Endodermal cell (in vitro differentiated cells): ENCODE data around the gene CFAP46. TPM values are rescaled to one million over a fixed set of nuclear protein-coding genes. Genes with fewer than 3 reads are reported as not detected.

Experiments used
- DNase-seq: peaks from one replicate; pipeline ENCODE4 v3.0.0-alpha.2; 2017
- H3K27ac ChIP-seq: 2 replicates; pipeline ENCODE4 v1.5.1; 2013; ENCODE audit warnings: mild to moderate bottlenecking, low read depth, low read length, moderate library complexity
- H3K27me3 ChIP-seq: 2 replicates; pipeline ENCODE4 v1.6.1; 2013; ENCODE audit warnings: mild to moderate bottlenecking, low read length, moderate library complexity; ENCODE audit not compliant: insufficient read depth, control insufficient read depth, poor library complexity, severe bottlenecking
- H3K36me3 ChIP-seq: 2 replicates; pipeline ENCODE4 v1.7.0; 2013; ENCODE audit warnings: mild to moderate bottlenecking, low read length, moderate library complexity; ENCODE audit not compliant: control insufficient read depth, insufficient read depth
- H3K4me1 ChIP-seq: one replicate; pipeline ENCODE4 v1.7.0; 2013; ENCODE audit warnings: low read length; ENCODE audit not compliant: control insufficient read depth, insufficient read depth
- H3K4me3 ChIP-seq: 2 replicates; pipeline ENCODE4 v1.5.1; 2013; ENCODE audit warnings: mild to moderate bottlenecking, low read length, moderate library complexity
- H3K9ac ChIP-seq: 2 replicates; pipeline ENCODE4 v1.6.1; 2013; ENCODE audit warnings: mild to moderate bottlenecking, low read length, moderate library complexity; ENCODE audit not compliant: poor library complexity, severe bottlenecking; ENCODE audit errors: extremely low read depth
- H3K9me3 ChIP-seq: 2 replicates; pipeline ENCODE4 v1.6.1; 2013; ENCODE audit warnings: mild to moderate bottlenecking, low read length, moderate library complexity; ENCODE audit not compliant: control insufficient read depth
- H3K27ac Mint-ChIP-seq: 2 replicates; pipeline ENCODE4 v1.8.0; 2020; ENCODE audit warnings: mixed read lengths
- H3K27me3 Mint-ChIP-seq: 2 replicates; pipeline ENCODE4 v1.8.0; 2021; ENCODE audit warnings: mild to moderate bottlenecking, mixed read lengths; ENCODE audit not compliant: insufficient read depth
- H3K36me3 Mint-ChIP-seq: 2 replicates; pipeline ENCODE4 v1.8.0; 2020; ENCODE audit warnings: low read depth, mixed read lengths
- H3K4me1 Mint-ChIP-seq: 2 replicates; pipeline ENCODE4 v1.8.0; 2020; ENCODE audit warnings: mixed read lengths
- H3K4me3 Mint-ChIP-seq: 2 replicates; pipeline ENCODE4 v1.8.0; 2020; ENCODE audit warnings: mild to moderate bottlenecking, moderate library complexity, mixed read lengths
- H3K9me3 Mint-ChIP-seq: 2 replicates; pipeline ENCODE4 v1.8.0; 2020; ENCODE audit warnings: mild to moderate bottlenecking, mixed read lengths
- WGBS, 2 experiments: methylation state at CpG; one replicate each; pipeline versions ENCODE4 v1.1.5 to v1.1.7; 2013; ENCODE audit warnings: missing lambda C conversion rate in 2 of 2, mixed read lengths in 1 of 2; ENCODE audit not compliant: insufficient coverage in 1 of 2, insufficient read length in 1 of 2; 5-methylcytosine and 5-hydroxymethylcytosine counted together
- total RNA-seq, 2 donors: library from RNA; stranded (reverse); fragmentation: NEBNext Ultra II Directional in 1 of 2; extraction: Animal tissue kit (Norgen Biotek cat#: 25700) in 1 of 2; gene quantifications; 2 replicates in 1 of 2; 3 replicates in 1 of 2; pipeline ENCODE4 v1.2.1, GENCODE V29; 2021
- TF ChIP-seq, protein P1 (sequence below): fragments of 200-600 bp; sonication (generic); conservative IDR thresholded peaks from 2 replicates; pipeline ENCODE4 v1.5.0; 2021; ENCODE audit warnings: antibody characterized with exemption, mild to moderate bottlenecking

The CFAP46 gene
- total RNA-seq, 2 donors from 2014 or later = 9.9 to 10.5 TPM

DNA sequence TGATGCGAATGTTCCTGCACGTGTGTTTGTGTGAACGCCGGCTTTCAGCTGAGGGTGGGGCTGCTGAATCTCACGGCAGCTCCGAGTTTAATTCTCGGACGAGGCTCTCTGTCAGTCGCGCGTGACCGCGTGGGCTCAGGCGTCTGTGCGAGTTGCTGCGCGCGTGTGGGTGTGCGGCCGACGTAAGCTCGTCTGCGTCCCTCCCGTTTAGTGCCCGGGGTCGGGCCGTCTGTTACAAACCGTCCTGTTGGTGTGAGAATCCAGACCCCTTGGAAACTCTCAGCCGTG, 41.6 kb upstream of the CFAP46 start:
- H3K4me3 Mint-ChIP-seq = no peak overlapping the region
- no peak for DNase-seq
- WGBS, 2 experiments = 94 to 97% methylated on average over 28 to 29 of the region's 29 CpGs
- H3K36me3 ChIP-seq = no peaks in the 10 kb centered on the region
- H3K27me3 Mint-ChIP-seq = no peaks in the 10 kb centered on the region
- TF ChIP-seq, protein P1, sequence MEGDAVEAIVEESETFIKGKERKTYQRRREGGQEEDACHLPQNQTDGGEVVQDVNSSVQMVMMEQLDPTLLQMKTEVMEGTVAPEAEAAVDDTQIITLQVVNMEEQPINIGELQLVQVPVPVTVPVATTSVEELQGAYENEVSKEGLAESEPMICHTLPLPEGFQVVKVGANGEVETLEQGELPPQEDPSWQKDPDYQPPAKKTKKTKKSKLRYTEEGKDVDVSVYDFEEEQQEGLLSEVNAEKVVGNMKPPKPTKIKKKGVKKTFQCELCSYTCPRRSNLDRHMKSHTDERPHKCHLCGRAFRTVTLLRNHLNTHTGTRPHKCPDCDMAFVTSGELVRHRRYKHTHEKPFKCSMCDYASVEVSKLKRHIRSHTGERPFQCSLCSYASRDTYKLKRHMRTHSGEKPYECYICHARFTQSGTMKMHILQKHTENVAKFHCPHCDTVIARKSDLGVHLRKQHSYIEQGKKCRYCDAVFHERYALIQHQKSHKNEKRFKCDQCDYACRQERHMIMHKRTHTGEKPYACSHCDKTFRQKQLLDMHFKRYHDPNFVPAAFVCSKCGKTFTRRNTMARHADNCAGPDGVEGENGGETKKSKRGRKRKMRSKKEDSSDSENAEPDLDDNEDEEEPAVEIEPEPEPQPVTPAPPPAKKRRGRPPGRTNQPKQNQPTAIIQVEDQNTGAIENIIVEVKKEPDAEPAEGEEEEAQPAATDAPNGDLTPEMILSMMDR = no peak
- no peak overlapping the region for H3K4me3 ChIP-seq
- no peaks in the 10 kb centered on the region for H3K9me3 Mint-ChIP-seq
- H3K36me3 Mint-ChIP-seq = no peaks in the 10 kb centered on the region
- no peaks in the 10 kb centered on the region for H3K4me1 ChIP-seq
- no peaks in the 10 kb centered on the region for H3K27me3 ChIP-seq
- H3K9ac ChIP-seq = no peak overlapping the region
- H3K4me1 Mint-ChIP-seq = peaks cover 2% of the 10 kb centered on the region
- H3K27ac Mint-ChIP-seq = no peak overlapping the region
- H3K9me3 ChIP-seq = no peaks in the 10 kb centered on the region
- no peak overlapping the region for H3K27ac ChIP-seq

DNA sequence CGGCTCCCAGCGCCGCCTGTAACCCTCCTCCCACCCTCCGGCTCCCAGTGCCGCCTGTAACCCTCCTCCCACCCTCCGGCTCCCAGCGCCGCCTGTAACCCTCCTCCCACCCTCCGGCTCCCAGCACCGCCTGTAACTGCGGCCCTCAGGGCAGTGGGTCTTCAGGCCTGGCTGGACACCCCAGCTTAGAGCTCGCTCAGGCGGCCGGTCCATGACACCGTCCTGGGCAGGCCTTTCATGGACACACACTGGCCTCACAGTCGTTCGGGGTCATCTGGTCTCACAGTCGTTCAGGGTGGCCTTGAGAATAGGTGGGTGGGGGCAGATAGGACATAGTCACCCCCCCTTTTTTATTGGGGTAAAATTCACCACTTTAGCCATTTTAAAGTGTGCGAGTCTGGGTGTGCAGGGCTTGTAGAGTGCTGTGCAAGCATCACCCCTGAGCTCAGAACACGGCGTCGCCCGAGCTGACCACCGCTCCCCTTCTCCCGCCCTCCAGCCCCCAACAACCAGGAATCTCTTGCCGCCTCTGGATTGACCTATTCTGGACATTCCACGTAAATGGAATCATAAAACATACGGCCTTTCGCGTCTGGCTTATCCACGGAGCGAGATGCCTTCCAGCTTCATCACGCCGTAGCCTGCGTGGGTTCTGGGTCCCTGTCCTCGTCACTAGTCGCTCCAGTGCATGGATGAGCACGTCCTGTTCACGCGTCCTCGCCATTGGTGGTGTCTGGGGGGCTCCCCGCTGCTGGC, 41.1 kb upstream of the CFAP46 start:
- Histone ChIP-seq H3K9ac (no peak overlapping the region), H3K9me3 (no peaks in the 10 kb centered on the region), H3K4me1 (no peaks in the 10 kb centered on the region), H3K27ac (no peak overlapping the region), H3K27me3 (no peaks in the 10 kb centered on the region), H3K36me3 (no peaks in the 10 kb centered on the region), H3K4me3 (no peak overlapping the region)
- H3K9me3 Mint-ChIP-seq = no peaks in the 10 kb centered on the region
- H3K4me3 Mint-ChIP-seq = no peak overlapping the region
- no peak for DNase-seq
- no peak overlapping the region for H3K27ac Mint-ChIP-seq
- peaks cover 2% of the 10 kb centered on the region for H3K4me1 Mint-ChIP-seq
- WGBS, 2 experiments = 94 to 95% methylated on average over 34 to 39 of the region's 42 CpGs
- no peaks in the 10 kb centered on the region for H3K27me3 Mint-ChIP-seq
- H3K36me3 Mint-ChIP-seq = no peaks in the 10 kb centered on the region
- TF ChIP-seq, protein P1 = no peak

DNA sequence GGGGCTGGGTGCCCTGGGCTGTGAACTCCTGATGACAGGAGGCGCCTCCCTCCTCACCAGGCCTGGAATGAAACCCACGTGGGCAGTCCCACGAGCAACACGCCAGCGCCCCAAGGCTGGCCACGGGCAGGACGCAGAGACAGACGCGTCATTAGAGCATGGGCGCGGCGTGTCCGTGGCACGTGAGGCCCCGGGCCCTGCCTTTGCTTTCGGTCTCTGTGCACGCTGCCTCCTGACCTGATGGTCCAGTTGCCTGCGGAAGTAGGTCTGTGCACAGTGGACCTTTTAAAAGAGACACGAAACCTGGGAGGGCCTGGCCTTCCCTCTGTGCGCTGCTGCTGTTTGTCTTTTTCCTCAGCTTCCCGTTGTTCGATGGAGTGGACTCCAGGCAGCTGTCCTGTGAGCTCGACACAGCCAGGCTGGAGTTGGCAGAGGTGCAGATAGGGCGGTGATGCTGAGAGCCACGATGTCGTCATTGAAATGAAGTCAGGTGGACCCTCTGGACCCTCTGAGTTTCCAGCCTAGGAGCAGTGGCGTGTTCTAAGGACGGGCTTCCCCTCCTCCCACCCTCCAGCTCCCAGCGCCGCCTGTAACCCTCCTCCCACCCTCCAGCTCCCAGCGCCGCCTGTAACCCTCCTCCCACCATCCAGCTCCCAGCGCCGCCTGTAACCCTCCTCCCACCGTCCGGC, 40.1 kb upstream of the CFAP46 start:
- Mint-ChIP-seq H3K36me3 (no peaks in the 10 kb centered on the region), H3K4me1 (peaks cover 2% of the 10 kb centered on the region), H3K9me3 (no peaks in the 10 kb centered on the region), H3K4me3 (no peak overlapping the region), H3K27me3 (no peaks in the 10 kb centered on the region), H3K27ac (no peak overlapping the region)
- Histone ChIP-seq H3K36me3 (no peaks in the 10 kb centered on the region), H3K9me3 (no peaks in the 10 kb centered on the region), H3K9ac (no peak overlapping the region), H3K27me3 (no peaks in the 10 kb centered on the region), H3K4me1 (no peaks in the 10 kb centered on the region), H3K27ac (no peak overlapping the region), H3K4me3 (no peak overlapping the region)
- WGBS, 2 experiments = 93 to 94% methylated on average over 19 to 30 of the region's 36 CpGs
- TF ChIP-seq, protein P1 = no peak
- DNase-seq = no peak
